Eye (tissue), 1 donor: ENCODE data around the gene HK1.
"Not testable (repeated sequence)": the region's sequence is repeated elsewhere in the genome, so short reads cannot be mapped to it uniquely, and the experiment has no call there.

ENCODE experiments used
- DNase-seq: peaks from one replicate; pipeline ENCODE4 v3.0.0-alpha.2; 2015

The HK1 gene

DNA sequence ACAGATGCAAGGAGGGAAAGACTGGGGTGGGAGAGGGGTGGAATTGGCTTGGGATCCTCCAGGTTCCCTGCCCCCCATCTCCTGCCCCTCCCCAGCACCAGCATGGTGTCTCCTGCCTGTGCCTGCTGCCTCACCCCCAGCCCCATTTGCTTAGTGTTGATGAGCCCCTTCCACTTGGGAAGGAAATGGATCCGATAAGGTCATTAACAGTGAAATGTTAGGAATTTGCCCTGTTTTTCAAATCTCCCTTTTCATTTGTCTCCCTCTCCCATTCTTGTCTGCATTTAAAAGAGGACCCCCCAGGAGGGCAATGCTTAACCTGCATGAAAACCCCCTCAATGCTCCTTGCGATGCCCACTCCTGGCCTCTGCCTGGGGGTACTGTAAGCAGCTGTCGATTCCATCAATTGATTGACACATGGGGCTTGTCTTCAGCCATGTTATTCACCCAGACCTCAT, 51.5 kb downstream of the HK1 start:
- DNase-seq: no peak

DNA sequence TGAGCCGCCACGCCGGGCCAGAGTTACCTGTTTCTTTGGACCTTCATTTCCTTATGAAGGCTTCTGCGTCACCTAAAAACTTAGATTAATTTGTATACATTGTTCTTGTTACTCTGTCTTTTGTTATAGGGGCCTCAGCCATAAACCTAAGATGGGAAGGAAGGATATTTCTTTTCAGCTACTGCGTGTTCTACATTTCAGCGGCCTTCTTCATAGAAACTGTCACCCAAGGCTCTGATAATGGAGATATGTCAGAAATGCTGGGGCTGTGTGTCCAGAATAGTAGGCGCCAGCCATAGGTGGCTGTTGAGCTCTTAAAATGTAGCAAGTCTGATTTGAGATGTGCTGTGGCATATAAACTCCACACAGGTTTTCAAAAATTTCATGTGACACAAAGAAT, 52.9 kb downstream of the HK1 start:
- no peak for DNase-seq

GRCh38 chr10:69332278-69333010, 54.1 kb downstream of the HK1 start:
- DNase-seq: no peak

DNA sequence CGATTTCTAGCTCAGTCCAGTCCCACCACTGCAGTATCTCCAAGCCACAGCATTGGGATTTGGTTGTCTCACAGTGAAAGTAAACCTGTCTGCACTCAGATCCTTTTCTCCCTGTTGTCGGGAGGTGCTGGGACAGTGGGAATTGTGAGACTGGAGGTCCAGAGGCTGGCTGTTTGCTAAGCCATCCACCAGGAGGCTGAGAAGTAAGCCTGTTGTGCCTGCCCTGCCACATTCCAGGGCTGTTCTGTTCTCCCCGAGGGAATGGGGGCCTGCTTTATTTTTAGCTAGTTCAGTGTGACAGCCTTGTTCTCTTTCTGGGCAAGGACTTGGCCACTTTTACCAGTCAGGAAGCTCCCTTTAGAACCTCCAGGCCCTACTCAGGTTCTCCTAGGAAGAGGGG, 54.9 kb downstream of the HK1 start:
- peak; percentile 58 for DNase-seq

GRCh38 chr10:69333865-69334301, 55.6 kb downstream of the HK1 start:
- DNase-seq: not testable (repeated sequence)

GRCh38 chr10:69334302-69335062, 56.2 kb downstream of the HK1 start:
- DNase-seq: no peak

DNA sequence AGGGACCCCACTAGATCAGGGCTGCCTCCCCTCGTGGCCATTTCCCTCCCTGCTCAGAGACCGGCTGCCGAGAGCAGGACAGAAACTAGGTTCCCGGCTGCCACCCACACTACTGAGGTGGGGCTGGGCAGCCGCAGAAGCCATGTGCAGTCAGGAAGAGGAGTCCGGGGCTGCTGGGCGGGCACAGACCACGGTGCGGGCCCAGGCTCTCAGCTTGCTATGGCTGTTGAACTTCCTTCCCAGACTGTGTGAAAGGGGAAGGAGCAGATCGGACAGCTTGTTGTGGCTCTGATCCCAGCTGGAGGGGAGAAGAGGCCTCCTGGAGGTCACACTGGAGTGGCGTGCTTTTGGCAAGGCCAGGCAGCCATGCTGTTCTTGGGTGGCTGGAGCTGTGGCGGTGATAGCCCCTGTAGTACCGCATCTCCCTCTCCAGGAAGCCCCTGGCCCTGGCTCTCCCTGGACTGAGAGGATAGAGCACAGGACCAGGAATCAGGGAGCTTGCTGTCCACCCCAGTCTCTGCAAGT, 56.8 kb downstream of the HK1 start:
- no peak for DNase-seq

- no peak for DNase-seq
These were observed 57.3 kb downstream of the HK1 start for GRCh38 chr10:69335613-69336012.

GRCh38 chr10:69336952-69337295, 58.6 kb downstream of the HK1 start:
- DNase-seq: no peak

DNA sequence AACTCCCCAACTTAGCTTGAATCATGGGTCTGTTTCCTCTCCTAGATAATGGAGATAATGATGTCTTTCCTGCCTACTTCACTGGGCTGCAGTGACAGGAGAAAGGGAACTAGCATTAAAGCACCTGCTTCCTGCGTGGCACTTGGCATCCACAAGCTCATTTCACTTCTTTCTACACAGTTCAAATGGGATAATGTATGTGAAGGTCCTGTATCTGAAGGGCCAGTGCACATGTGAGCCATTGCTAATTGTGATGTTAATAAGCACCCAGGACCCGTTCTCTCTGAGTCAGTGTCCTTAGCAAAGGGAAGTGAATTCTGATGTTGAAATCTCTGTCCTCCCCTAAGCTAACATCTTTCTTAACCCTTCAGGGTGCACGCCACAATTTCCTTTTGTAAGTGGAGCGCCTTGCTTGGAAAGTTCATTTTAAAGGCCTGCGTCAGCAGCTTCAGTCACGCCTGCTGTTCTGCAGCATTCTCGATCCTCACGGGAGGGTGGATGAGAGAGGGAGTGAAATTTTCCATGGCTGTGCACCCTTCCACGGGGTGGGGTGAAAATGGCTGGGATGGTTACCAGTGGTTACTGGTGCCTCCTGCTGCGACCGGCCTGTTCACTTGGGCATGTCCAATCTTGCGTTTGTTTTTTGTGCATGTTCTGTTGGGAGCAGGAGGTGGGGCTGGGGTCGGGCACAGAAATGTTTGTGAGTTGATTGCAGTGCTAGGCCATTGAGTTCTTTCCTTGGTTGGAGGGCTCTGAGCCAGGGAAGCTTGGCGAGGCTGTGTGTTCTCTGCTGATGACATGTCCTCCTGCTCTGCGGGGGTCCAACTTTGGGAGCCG, 59.2 kb downstream of the HK1 start:
- DNase-seq: peak; percentile 62

GRCh38 chr10:69338133-69338456, 59.8 kb downstream of the HK1 start:
- no peak for DNase-seq

DNA sequence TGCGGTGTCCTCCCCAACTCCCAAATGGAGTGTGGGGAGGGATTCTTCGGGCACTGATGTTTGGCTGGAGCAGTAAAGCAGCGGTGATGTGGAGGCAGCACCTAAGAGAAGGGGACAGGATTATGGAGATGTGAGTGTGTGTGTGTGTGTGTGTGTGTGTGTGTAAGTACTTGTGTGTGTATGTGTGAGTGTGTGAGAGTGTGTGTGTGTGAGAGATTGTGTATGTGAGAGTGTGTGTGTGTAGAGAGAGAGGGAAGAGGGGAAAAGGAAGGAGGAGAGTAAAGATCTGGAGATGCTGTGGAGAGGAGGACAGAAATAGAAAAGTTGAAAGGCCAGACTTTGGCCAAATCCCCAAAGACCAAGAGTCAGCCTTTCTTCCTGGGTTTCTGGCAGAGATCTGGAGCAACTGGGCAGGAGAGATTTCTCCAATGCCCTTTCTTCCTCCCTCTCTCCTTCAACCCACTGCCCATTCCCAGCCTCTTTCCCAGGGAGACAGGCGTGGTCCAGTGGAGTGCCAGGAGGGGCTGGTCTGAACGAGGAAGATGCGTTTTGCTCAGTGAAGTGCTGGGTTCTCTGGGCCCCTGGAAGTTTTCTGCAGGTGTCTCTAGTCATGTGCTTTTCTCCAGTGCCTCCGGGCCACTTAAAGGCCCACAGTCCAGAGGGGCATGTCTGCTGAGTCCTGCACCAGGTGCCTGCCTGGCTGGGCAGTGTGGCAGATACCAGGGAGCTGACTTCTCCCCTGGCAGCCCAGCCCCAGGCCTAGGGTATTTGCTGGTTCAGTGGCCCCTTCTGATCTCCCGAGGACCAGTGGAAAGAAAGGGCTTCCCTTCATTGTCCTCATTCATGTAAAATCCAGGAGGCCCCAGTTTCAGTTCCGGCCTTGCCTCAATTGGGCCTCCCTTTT, 60.5 kb downstream of the HK1 start:
- DNase-seq: no peak

GRCh38 chr10:69340695-69341094, 62.4 kb downstream of the HK1 start:
- DNase-seq: no peak

- no peak for DNase-seq
These were observed 65.6 kb downstream of the HK1 start for GRCh38 chr10:69343905-69344304.

DNA sequence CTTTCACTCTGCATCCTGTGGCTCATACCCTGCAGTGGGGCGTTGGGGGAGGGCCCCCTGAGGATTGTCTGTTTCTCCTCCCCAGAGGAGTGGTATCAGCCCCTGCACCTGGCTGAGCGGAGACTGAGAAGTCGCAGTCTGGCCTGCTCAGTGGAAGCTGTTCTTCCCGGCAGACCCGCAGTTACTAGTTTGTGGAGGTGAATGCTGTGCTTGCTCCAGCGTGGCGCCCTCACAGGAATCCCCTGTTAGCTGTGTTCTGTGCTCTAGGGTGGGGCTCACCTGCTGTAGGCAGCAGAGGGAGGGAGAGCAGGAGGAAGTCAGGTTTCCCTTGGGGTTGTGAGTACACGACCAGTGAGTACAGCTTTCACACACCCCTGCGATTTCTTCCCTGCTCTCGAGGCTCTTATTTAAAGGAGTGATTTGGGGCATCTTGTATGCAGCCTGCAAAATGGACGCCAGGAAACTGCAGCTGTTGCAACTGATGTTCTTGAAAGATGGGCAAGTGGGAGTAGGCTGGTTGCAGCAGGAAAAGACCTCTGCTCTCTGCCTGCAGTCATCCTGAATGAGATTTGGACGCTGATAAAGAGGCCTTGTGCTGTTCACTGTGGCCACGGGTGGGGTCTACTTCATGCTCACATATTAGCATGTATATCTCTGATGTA, 66.4 kb downstream of the HK1 start:
- DNase-seq: no peak

DNA sequence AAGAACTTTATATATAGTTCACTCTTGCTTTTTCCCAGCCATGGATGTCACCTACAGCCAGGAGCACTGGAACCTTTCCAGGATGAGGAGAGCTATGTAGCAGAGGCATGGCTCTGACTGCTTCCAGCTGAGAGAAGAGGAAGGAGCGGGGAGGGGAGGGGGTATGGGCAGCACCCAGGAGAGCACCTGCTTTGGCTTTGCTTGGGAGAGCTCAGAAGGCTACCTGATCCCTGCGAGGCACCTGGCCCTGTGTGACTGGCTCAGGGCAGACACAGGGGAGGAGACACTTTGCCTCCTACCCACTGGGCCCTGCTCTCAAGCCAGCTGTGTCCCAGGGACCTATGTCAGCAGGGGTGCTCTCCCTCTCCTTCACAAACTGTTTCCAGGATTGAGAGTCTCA, 67.1 kb downstream of the HK1 start:
- DNase-seq: no peak

GRCh38 chr10:69345890-69346474, 67.7 kb downstream of the HK1 start:
- no peak for DNase-seq

- DNase-seq: no peak
These were observed 68.5 kb downstream of the HK1 start for GRCh38 chr10:69346776-69347175.

GRCh38 chr10:69348816-69349541, 70.7 kb downstream of the HK1 start:
- DNase-seq: no peak

DNA sequence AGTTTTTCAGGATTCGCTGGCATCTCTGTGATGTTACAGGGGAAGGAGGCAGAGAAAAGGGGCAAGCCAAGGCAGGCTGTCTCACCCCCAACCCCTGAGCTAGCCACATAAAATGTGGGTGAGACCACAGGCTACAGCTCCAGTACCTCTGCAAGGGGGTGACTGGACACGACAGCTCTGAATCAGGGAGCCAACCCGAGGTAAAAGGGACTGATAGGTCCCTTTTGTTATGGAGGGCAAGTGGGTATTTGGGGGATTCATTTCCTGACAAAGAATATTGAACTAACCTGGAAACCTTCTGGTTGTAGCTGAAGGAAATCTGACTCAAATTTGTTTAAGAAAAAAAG, 71.2 kb downstream of the HK1 start:
- DNase-seq: no peak

DNA sequence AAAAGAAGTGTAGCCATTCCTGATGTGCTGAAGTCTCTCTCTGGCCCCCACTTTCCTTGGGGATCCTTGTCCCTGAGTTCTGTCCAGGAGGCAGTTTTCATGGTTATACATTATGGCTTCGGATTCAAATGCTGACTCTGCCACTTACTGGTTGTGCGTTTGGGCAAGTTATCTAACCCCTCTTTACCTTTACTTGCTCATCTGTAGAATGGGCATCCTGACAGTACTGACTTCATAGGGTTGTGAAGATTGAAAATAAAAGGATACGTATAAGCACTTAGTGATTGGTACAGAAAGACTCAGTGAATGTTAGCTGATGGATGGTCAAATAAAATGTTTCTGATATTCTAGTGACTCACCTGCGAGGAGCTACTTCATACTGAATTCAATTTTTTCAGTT, 73.3 kb downstream of the HK1 start:
- DNase-seq: no peak
